GM23338 (cell line): ENCODE measurements around the gene TREM2. TPM values are rescaled to one million over a fixed set of nuclear protein-coding genes. Genes with fewer than 3 reads are reported as not detected.

Experiments
- ATAC-seq: fragments of 200-7000 bp; cut with Tn5 transposase; 3 replicates; pipeline ENCODE4 v1.9.1; 2020
- DNase-seq: peaks from one replicate; pipeline ENCODE4 v3.0.0-alpha.2; 2015; ENCODE audit warnings: low spot score
- H2AFZ ChIP-seq: fragments of 200-600 bp; sonication (generic); 2 replicates; pipeline ENCODE4 v1.8.0; 2016; ENCODE audit warnings: antibody characterized with exemption, mild to moderate bottlenecking, moderate library complexity
- H3F3A ChIP-seq: fragments of 200-600 bp; sonication (generic); replicated peaks from 2 replicates; pipeline ENCODE4 v1.8.0; 2017; ENCODE audit warnings: antibody characterized with exemption, mixed run types, low read depth
- H3K27ac ChIP-seq: fragments of 200-600 bp; sonication (generic); 2 replicates; pipeline ENCODE4 v1.6.1; 2016; ENCODE audit warnings: low read depth
- H3K27me3 ChIP-seq: fragments of 200-600 bp; sonication (generic); 2 replicates; pipeline ENCODE4 v1.8.0; 2016; ENCODE audit warnings: mild to moderate bottlenecking, mixed run types, moderate library complexity; ENCODE audit not compliant: insufficient read depth
- H3K36me3 ChIP-seq: fragments of 200-600 bp; sonication (generic); 2 replicates; pipeline ENCODE4 v1.8.0; 2016; ENCODE audit warnings: mild to moderate bottlenecking; ENCODE audit not compliant: insufficient read depth
- H3K4me1 ChIP-seq: fragments of 200-600 bp; sonication (generic); 2 replicates; pipeline ENCODE4 v1.8.0; 2016; ENCODE audit warnings: mild to moderate bottlenecking, moderate library complexity; ENCODE audit not compliant: insufficient read depth
- H3K4me2 ChIP-seq: fragments of 200-600 bp; sonication (generic); 2 replicates; pipeline ENCODE4 v1.7.1; 2017; ENCODE audit warnings: mixed run types
- H3K4me3 ChIP-seq: fragments of 200-600 bp; sonication (generic); 2 replicates; pipeline ENCODE4 v1.6.1; 2016; ENCODE audit warnings: mixed run types
- H3K79me2 ChIP-seq: fragments of 200-600 bp; sonication (generic); replicated peaks from 2 replicates; pipeline ENCODE4 v1.8.0; 2017; ENCODE audit warnings: mild to moderate bottlenecking; ENCODE audit not compliant: insufficient read depth
- H3K9me2 ChIP-seq: fragments of 200-600 bp; sonication (generic); 2 replicates; pipeline ENCODE4 v1.8.0; 2017; ENCODE audit not compliant: insufficient read depth
- H4K20me1 ChIP-seq: fragments of 200-600 bp; sonication (generic); replicated peaks from 2 replicates; pipeline ENCODE4 v1.8.0; 2017; ENCODE audit warnings: mild to moderate bottlenecking; ENCODE audit not compliant: insufficient read depth
- H3K27ac Mint-ChIP-seq: 2 replicates; pipeline ENCODE4 v1.8.0; 2020; ENCODE audit warnings: inconsistent platforms, mild to moderate bottlenecking, moderate library complexity, mixed read lengths
- H3K27me3 Mint-ChIP-seq: 3 replicates; pipeline ENCODE4 v1.8.0; 2022; ENCODE audit warnings: low read depth, mild to moderate bottlenecking, moderate library complexity, mixed read lengths, inconsistent platforms; ENCODE audit not compliant: insufficient read depth, poor library complexity
- H3K36me3 Mint-ChIP-seq: 3 replicates; pipeline ENCODE4 v1.8.0; 2021; ENCODE audit warnings: low read depth, mild to moderate bottlenecking, inconsistent platforms, moderate library complexity, mixed read lengths
- H3K4me1 Mint-ChIP-seq: 3 replicates; pipeline ENCODE4 v1.8.0; 2020; ENCODE audit warnings: mild to moderate bottlenecking, inconsistent platforms, mixed read lengths
- H3K4me3 Mint-ChIP-seq: 3 replicates; pipeline ENCODE4 v1.8.0; 2021; ENCODE audit warnings: moderate library complexity, mild to moderate bottlenecking, inconsistent platforms, mixed read lengths
- H3K9me3 Mint-ChIP-seq: 3 replicates; pipeline ENCODE4 v1.8.0; 2020; ENCODE audit warnings: moderate library complexity, mild to moderate bottlenecking, inconsistent platforms, mixed read lengths
- CREB1 ChIP-seq: fragments of 250-450 bp; sonication (Bioruptor Pico); IDR thresholded peaks from 2 replicates; pipeline ENCODE4 v1.5.0; 2020; ENCODE audit warnings: low read depth, mild to moderate bottlenecking, moderate library complexity
- CTCF ChIP-seq, 2 experiments: fragments of 200-600 bp in 1 of 2; sonication (generic) in 1 of 2; conservative IDR thresholded peaks; 2 replicates each; pipeline versions ENCODE4 v1.5.1 to v1.6.1; 2016 to 2017; ENCODE audit warnings: antibody characterized with exemption in 2 of 2, low read depth in 2 of 2, mild to moderate bottlenecking in 2 of 2, moderate library complexity in 1 of 2
- EZH2 ChIP-seq: fragments of 200-600 bp; sonication (generic); IDR thresholded peaks from one replicate; pipeline ENCODE4 v1.8.0; 2017; ENCODE audit warnings: antibody characterized with exemption, mild to moderate bottlenecking, low read depth; ENCODE audit not compliant: unreplicated experiment
- EZH2phosphoT487 ChIP-seq: fragments of 200-600 bp; sonication (generic); IDR thresholded peaks from one replicate; pipeline ENCODE4 v1.8.1; 2018; ENCODE audit warnings: antibody characterized with exemption; ENCODE audit not compliant: unreplicated experiment
- JUNB ChIP-seq: IDR thresholded peaks from one replicate; pipeline ENCODE4 v1.6.1; 2016; ENCODE audit warnings: antibody characterized with exemption; ENCODE audit not compliant: unreplicated experiment
- NANOG ChIP-seq: IDR thresholded peaks from 2 replicates; pipeline ENCODE4 v1.6.1; 2016; ENCODE audit warnings: antibody characterized with exemption, borderline replicate concordance
- POLR2AphosphoS5 ChIP-seq: IDR thresholded peaks from 2 replicates; pipeline ENCODE4 v1.6.1; 2016; ENCODE audit warnings: antibody characterized with exemption, low read depth
- STAT1 ChIP-seq: IDR thresholded peaks from one replicate; pipeline ENCODE4 v1.6.1; 2016; ENCODE audit warnings: antibody characterized with exemption; ENCODE audit not compliant: unreplicated experiment
- ZNF114 ChIP-seq: fragments of 250-450 bp; sonication (Bioruptor Pico); IDR thresholded peaks from 2 replicates; pipeline ENCODE4 v1.5.0; 2020; ENCODE audit warnings: mild to moderate bottlenecking, moderate library complexity
- ZNF331 ChIP-seq: fragments of 250-450 bp; sonication (Bioruptor Pico); IDR thresholded peaks from 2 replicates; pipeline ENCODE4 v1.5.0; 2020; ENCODE audit warnings: low read depth, mild to moderate bottlenecking, moderate library complexity
- ZNF462 ChIP-seq: fragments of 250-450 bp; sonication (Bioruptor Pico); IDR thresholded peaks from 2 replicates; pipeline ENCODE4 v1.5.0; 2020; ENCODE audit warnings: mild to moderate bottlenecking, moderate library complexity
- polyA plus RNA-seq: library from polyadenylated mRNA; unstranded; fragments of >200 nt; fragmentation: Nextera tagmentation; extraction: Ambion mirVana; gene quantifications from 2 replicates; pipeline ENCODE4 v1.2.1, GENCODE V29; 2016
- total RNA-seq: library from RNA; depleted of rRNA; stranded (reverse); fragments of >200 nt; shearing (Covaris generic); gene quantifications from 2 replicates; pipeline ENCODE4 v1.2.3, GENCODE V29; 2014

The TREM2 gene
- total and polyA plus RNA-seq, 2 experiments from 2014 or later, result not detected

GRCh38 chr6:41122373-41122772, 40.5 kb downstream of the TREM2 start:
- no peak for DNase-seq
- no peak overlapping the region for H3K4me3 ChIP-seq
- no peak overlapping the region for H3K27ac ChIP-seq
- H3F3A ChIP-seq, result no peaks in the 10 kb centered on the region
- peaks cover 1% of the 10 kb centered on the region for H3K27me3 Mint-ChIP-seq
- no peaks in the 10 kb centered on the region for H3K9me3 Mint-ChIP-seq
- H3K36me3 Mint-ChIP-seq, result no peaks in the 10 kb centered on the region
- H3K4me1 Mint-ChIP-seq, result no peaks in the 10 kb centered on the region
- H2AFZ ChIP-seq, result no peak overlapping the region
- no peak overlapping the region for H3K4me3 Mint-ChIP-seq
- no peak overlapping the region for H3K27ac Mint-ChIP-seq
- no peak overlapping the region for H3K4me2 ChIP-seq
- no peak for ATAC-seq
- no peaks in the 10 kb centered on the region for H3K36me3 ChIP-seq
- H3K27me3 ChIP-seq, result no peaks in the 10 kb centered on the region
- TF ChIP-seq POLR2AphosphoS5 (no peak), EZH2 (no peak), STAT1 (no peak), ZNF114 (CRISPR knock-in tag) (no peak)
- H3K4me1 ChIP-seq, result no peaks in the 10 kb centered on the region
- no peaks in the 10 kb centered on the region for H3K9me2 ChIP-seq
- H3K79me2 ChIP-seq, result no peaks in the 10 kb centered on the region
- no peaks in the 10 kb centered on the region for H4K20me1 ChIP-seq

GRCh38 chr6:41120058-41120457, 42.9 kb downstream of the TREM2 start:
- Histone ChIP-seq H3F3A (no peaks in the 10 kb centered on the region), H4K20me1 (no peaks in the 10 kb centered on the region), H3K9me2 (no peaks in the 10 kb centered on the region), H3K4me2 (no peak overlapping the region), H3K27me3 (no peaks in the 10 kb centered on the region), H3K27ac (no peak overlapping the region), H3K4me1 (no peaks in the 10 kb centered on the region), H3K79me2 (no peaks in the 10 kb centered on the region), H3K4me3 (no peak overlapping the region), H2AFZ (no peak overlapping the region), H3K36me3 (no peaks in the 10 kb centered on the region)
- DNase-seq, result no peak
- Mint-ChIP-seq H3K4me3 (no peak overlapping the region), H3K4me1 (no peaks in the 10 kb centered on the region), H3K27me3 (peaks cover 1% of the 10 kb centered on the region), H3K9me3 (no peaks in the 10 kb centered on the region), H3K36me3 (no peaks in the 10 kb centered on the region), H3K27ac (no peak overlapping the region)
- no peak for ATAC-seq
- TF ChIP-seq ZNF331, result no peak
- TF ChIP-seq ZNF462 (CRISPR knock-in tag), result no peak
- TF ChIP-seq ZNF114 (CRISPR knock-in tag), result no peak
- no peak for TF ChIP-seq EZH2
- TF ChIP-seq POLR2AphosphoS5, result no peak
- no peak for TF ChIP-seq STAT1
- no peak for TF ChIP-seq CTCF (conservative IDR thresholded peaks at IDR 0.05; ENCODE audit: low read depth in 2 of 2)
- no peak for TF ChIP-seq JUNB
- TF ChIP-seq EZH2phosphoT487, result no peak
- no peak for TF ChIP-seq NANOG
- TF ChIP-seq CREB1 (CRISPR knock-in tag), result no peak
